Cardiac fibroblast (primary cell): ENCODE data around the gene HMGCL.

Experiments
- DNase-seq, 2 donors: peaks; one replicate each; pipeline versions ENCODE4 v3.0.0 to v3.0.0-alpha.2; 2010; ENCODE audit warnings: low read depth in 2 of 2
- H3K4me3 ChIP-seq, 2 donors: replicated peaks in 1 of 2; 1 replicate in 1 of 2; 2 replicates in 1 of 2; pipeline ENCODE4 v1.5.1; 2011; ENCODE audit warnings: low read depth in 2 of 2, low read length in 2 of 2, mild to moderate bottlenecking in 2 of 2, moderate library complexity in 1 of 2
- CTCF ChIP-seq: IDR thresholded peaks from one replicate; pipeline ENCODE4 v1.5.1; 2011; ENCODE audit warnings: low read depth, mild to moderate bottlenecking, low read length, inconsistent platforms

HMGCL gene

GRCh38 chr1:23774174-23774880 is 50.9 kb downstream of the HMGCL start:
- no peak for TF ChIP-seq CTCF
- DNase-seq = no peak
- no peak overlapping the region for H3K4me3 ChIP-seq

- no peak for DNase-seq
- TF ChIP-seq CTCF = no peak
- no peak overlapping the region for H3K4me3 ChIP-seq
Measured at GRCh38 chr1:23772854-23773242, 52.4 kb downstream of the HMGCL start.

DNA sequence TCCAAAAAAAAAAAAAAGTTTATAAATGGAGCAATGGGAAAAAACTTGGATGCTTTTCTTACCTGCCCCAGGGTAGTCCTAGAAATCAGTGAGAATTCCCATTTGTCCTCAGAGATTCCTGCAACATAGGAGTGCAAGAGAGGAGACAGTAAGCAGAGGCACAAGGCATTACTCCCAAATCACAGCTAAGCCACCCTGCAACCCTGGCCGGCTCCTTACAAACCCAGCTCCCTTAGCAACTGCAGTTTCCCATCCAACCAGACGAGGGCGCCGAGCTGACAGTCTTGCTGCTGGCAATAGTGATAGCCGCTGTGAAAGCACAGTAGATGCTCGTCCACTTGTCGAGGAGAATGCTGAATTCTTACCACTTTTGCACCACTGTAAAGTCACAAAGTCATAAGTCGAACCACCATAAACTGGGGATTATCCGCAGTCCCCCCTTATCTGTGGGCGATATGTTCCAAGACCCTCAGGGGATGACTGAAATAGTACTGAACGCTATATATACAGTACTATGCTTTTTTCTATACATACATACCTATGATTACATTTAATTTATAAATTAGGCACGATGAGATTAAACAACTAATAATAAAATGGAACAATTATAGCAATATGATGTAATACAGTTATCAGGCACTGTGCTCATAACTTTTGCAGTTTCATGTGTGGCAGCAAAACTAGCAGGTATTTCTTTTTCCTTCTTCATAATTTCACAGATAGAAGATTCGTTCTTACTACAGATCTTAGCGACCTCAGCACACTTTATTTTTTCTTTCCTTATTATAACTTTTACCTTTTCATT is 53.0 kb downstream of the HMGCL start:
- H3K4me3 ChIP-seq = no peak overlapping the region
- TF ChIP-seq CTCF = peak; percentile 100
- DNase-seq = peak; percentile 87 to 89

GRCh38 chr1:23768733-23769132 is 56.5 kb downstream of the HMGCL start:
- TF ChIP-seq CTCF = no peak
- DNase-seq = no peak
- no peak overlapping the region for H3K4me3 ChIP-seq

GRCh38 chr1:23763041-23763577 is 62.1 kb downstream of the HMGCL start:
- TF ChIP-seq CTCF = no peak

GRCh38 chr1:23759277-23759676 is 66.0 kb downstream of the HMGCL start:
- H3K4me3 ChIP-seq = no peak overlapping the region
- DNase-seq = peak in 1 of 2 donors; percentile 34
- TF ChIP-seq CTCF = no peak

More at GRCh38 chr1:23763041-23763577, 62.1 kb downstream of the HMGCL start:
- DNase-seq = no peak
- H3K4me3 ChIP-seq = no peak overlapping the region
